ENCODE data around the gene LYRM4. TPM values are rescaled to one million over a fixed set of nuclear protein-coding genes. Genes with fewer than 3 reads are reported as not detected.

Gene LYRM4
- total and polyA plus RNA-seq, 9 of the 15 experiments (the other 6 are each of a cell fraction or from before 2014, with no cell fraction given) = 24.2 to 69.4 (median 41.8) TPM

DNA sequence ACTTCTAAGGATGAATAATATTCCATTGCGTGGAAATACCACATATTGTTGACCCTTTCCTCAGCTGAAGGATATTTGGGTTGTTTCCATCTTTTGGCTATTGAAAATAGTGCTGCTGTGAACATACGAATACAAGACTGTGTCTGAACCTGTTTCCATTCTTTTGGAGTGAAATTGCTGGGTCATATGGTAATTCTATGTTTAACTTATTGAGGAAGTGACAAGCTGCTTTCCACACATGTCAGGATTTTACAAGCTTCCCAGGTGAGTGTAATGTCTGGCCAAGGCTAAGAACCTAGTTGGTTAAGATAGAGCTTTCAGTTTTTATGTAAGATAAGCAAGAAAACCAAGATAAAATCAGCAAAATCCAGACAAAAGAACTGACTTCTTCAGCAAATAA, 126.8 kb downstream of the LYRM4 start:
- no peak for FAIRE-seq
- no peak for DNase-seq (ENCODE audit: extremely low read depth in 1 of 4, low spot score in 3 of 4)
- no peak overlapping the region for H2AFZ ChIP-seq (ENCODE audit: low read depth, low read length)
- H3K27me3 ChIP-seq (ENCODE audit: control insufficient read depth in 2 of 2, insufficient read depth in 2 of 2, low read length in 2 of 2) = no peaks in the 10 kb centered on the region
- ATAC-seq = no peak
- H3K36me3 ChIP-seq (ENCODE audit: control insufficient read depth, insufficient read depth, low read length) = no peaks in the 10 kb centered on the region
- no peaks in the 10 kb centered on the region for H3K9me3 ChIP-seq (replicated peaks; ENCODE audit: control insufficient read depth, insufficient read depth, low read depth, low read length)
- intact Hi-C loops (cut with micrococcal nuclease) (no loop called here), in situ Hi-C loops (cut with MboI) (loop anchor here (25.0 kb wide), 1 partner anchor 1403 kb away; no protein-coding TSS in a partner anchor)
- TF ChIP-seq POLR2AphosphoS5 (IDR thresholded peaks at IDR 0.05; ENCODE audit: control insufficient read depth, insufficient read depth, low read depth, low read length) (no peak), ZC3H8 (IDR thresholded peaks at IDR 0.05) (no peak), ELF2 (CRISPR knock-in tag; IDR thresholded peaks at IDR 0.05) (no peak), RBBP5 (IDR thresholded peaks at IDR 0.05; ENCODE audit: borderline replicate concordance, insufficient read depth, low read length, poor library complexity, severe bottlenecking) (no peak), NR3C1 (CRISPR knock-in tag; IDR thresholded peaks at IDR 0.05) (no peak), SP2 (IDR thresholded peaks at IDR 0.05; ENCODE audit: extremely low read depth, low read depth, low read length, poor library complexity, severe bottlenecking) (no peak), PYGO2 (tag; IDR thresholded peaks at IDR 0.05) (no peak), KLF6 (CRISPR knock-in tag; IDR thresholded peaks at IDR 0.05; ENCODE audit: borderline replicate concordance) (no peak), SRSF7 (optimal IDR thresholded peaks at IDR 0.05; ENCODE audit: low read depth, low read length) (no peak), ZNF668 (CRISPR knock-in tag; IDR thresholded peaks at IDR 0.05) (no peak), CC2D1A (IDR thresholded peaks at IDR 0.05) (no peak), HDGF (IDR thresholded peaks at IDR 0.05) (no peak), ZNF551 (CRISPR knock-in tag; IDR thresholded peaks at IDR 0.05) (no peak), NR1H2 (CRISPR knock-in tag; IDR thresholded peaks at IDR 0.05) (no peak), RBM39 (optimal IDR thresholded peaks at IDR 0.05; ENCODE audit: low read depth, low read length) (no peak), CHAMP1 (IDR thresholded peaks at IDR 0.05) (no peak), ZNF830 (CRISPR knock-in tag; IDR thresholded peaks at IDR 0.05) (no peak), GTF2F1 (IDR thresholded peaks at IDR 0.05; ENCODE audit: low read depth, low read length) (no peak), ZEB2 (IDR thresholded peaks at IDR 0.05) (no peak)
- TF ChIP-seq, protein P1, sequence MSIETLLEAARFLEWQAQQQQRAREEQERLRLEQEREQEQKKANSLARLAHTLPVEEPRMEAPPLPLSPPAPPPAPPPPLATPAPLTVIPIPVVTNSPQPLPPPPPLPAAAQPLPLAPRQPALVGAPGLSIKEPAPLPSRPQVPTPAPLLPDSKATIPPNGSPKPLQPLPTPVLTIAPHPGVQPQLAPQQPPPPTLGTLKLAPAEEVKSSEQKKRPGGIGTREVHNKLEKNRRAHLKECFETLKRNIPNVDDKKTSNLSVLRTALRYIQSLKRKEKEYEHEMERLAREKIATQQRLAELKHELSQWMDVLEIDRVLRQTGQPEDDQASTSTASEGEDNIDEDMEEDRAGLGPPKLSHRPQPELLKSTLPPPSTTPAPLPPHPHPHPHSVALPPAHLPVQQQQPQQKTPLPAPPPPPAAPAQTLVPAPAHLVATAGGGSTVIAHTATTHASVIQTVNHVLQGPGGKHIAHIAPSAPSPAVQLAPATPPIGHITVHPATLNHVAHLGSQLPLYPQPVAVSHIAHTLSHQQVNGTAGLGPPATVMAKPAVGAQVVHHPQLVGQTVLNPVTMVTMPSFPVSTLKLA (conservative IDR thresholded peaks at IDR 0.05) = no peak
- no peak overlapping the region for H3K4me2 ChIP-seq (ENCODE audit: insufficient read depth, low read length)
- POLR2A ChIA-PET = interaction anchor here (0.6 kb wide), 1 partner anchor 93 kb away, joined by 3 read pairs; no protein-coding TSS in a partner anchor
- H3K4me1 ChIP-seq (replicated peaks in 1 of 2; ENCODE audit: control insufficient read depth in 2 of 2, insufficient read depth in 2 of 2, low read length in 2 of 2) = no peaks in the 10 kb centered on the region
- no peak overlapping the region for H3K27ac ChIP-seq (ENCODE audit: extremely low read depth, low read depth, low read length)
- no peaks in the 10 kb centered on the region for H3K79me2 ChIP-seq (ENCODE audit: control insufficient read depth, insufficient read depth, low read length)
- no peak overlapping the region for H3K4me3 ChIP-seq
- 0 out of 2 replicates have a peak, but pooled peaks cover 3% of the 10 kb centered on the region for H4K20me1 ChIP-seq (replicated peaks; ENCODE audit: control insufficient read depth, insufficient read depth, low read length)
- CTCF ChIA-PET (ENCODE audit: low intra/inter-chr PET ratio) = no interaction called here
- no TSS peak for BruUV-seq (replicated peaks)
- H3K9me1 ChIP-seq (ENCODE audit: control insufficient read depth, insufficient read depth, low read length) = no peaks in the 10 kb centered on the region
- no peak overlapping the region for H3K9ac ChIP-seq (ENCODE audit: insufficient read depth in 1 of 2, low read depth in 2 of 2, low read length in 2 of 2)
- WGBS (ENCODE audit: insufficient coverage, low coverage, missing lambda C conversion rate) = 87% methylated on average over 2 of the region's 2 CpGs

Measured in K562 (cell line).